HepG2 (cell line): ENCODE results near the gene BCL2A1. TPM values are rescaled to one million over a fixed set of nuclear protein-coding genes. Genes with fewer than 3 reads are reported as not detected.

ENCODE experiments used
- AGO1 ChIP-seq: fragments of 200-400 bp; formaldehyde crosslinking; IDR thresholded peaks from 2 replicates; pipeline ENCODE4 v1.6.1; 2017; ENCODE audit warnings: mild to moderate bottlenecking, low read depth, low read length, moderate library complexity; ENCODE audit not compliant: poor library complexity, severe bottlenecking
- ATF3 ChIP-seq: sonication (generic); formaldehyde crosslinking; IDR thresholded peaks from 2 replicates; pipeline ENCODE4 v1.4.0; 2020; ENCODE audit warnings: missing genetic modification reagents
- ATF7-NPFF ChIP-seq: sonication (generic); formaldehyde crosslinking; IDR thresholded peaks from 2 replicates; pipeline ENCODE4 v1.8.1; 2023; ENCODE audit warnings: mild to moderate bottlenecking, low read depth, missing genetic modification reagents, moderate library complexity
- GLI4 ChIP-seq: sonication (generic); formaldehyde crosslinking; IDR thresholded peaks from 2 replicates; pipeline ENCODE4 v1.5.1; 2020; ENCODE audit warnings: missing genetic modification reagents, mild to moderate bottlenecking, moderate library complexity, borderline replicate concordance
- JUN ChIP-seq: sonication (generic); formaldehyde crosslinking; IDR thresholded peaks from 2 replicates; pipeline ENCODE4 v1.4.0; 2020; ENCODE audit warnings: mild to moderate bottlenecking, missing genetic modification reagents
- KDM5B ChIP-seq: sonication (generic); formaldehyde crosslinking; IDR thresholded peaks from 2 replicates; pipeline ENCODE4 v1.4.0; 2020; ENCODE audit warnings: missing genetic modification reagents, mild to moderate bottlenecking, borderline replicate concordance
- MAZ ChIP-seq, 2 experiments: sonication (generic) in 1 of 2; formaldehyde crosslinking in 1 of 2; IDR thresholded peaks; 2 replicates each; pipeline versions ENCODE4 v1.5.0 to v1.6.1; 2012 to 2020; ENCODE audit warnings: low read depth in 2 of 2, mild to moderate bottlenecking in 2 of 2, borderline replicate concordance in 1 of 2, improper control_type of control experiment in 1 of 2, low read length in 1 of 2, missing genetic modification reagents in 1 of 2, moderate library complexity in 1 of 2
- NFRKB ChIP-seq: fragments of 450-650 bp; IDR thresholded peaks from 2 replicates; pipeline ENCODE4 v1.6.1; 2017
- TBX2 ChIP-seq: sonication (generic); formaldehyde crosslinking; IDR thresholded peaks from 2 replicates; pipeline ENCODE4 v1.5.0; 2020; ENCODE audit warnings: missing genetic modification reagents, mild to moderate bottlenecking, borderline replicate concordance
- TSC22D2 ChIP-seq: sonication (generic); formaldehyde crosslinking; IDR thresholded peaks from 2 replicates; pipeline ENCODE4 v1.5.1; 2020; ENCODE audit warnings: missing genetic modification reagents, mild to moderate bottlenecking, borderline replicate concordance
- ZHX2 ChIP-seq, 2 experiments: sonication (generic) in 1 of 2; formaldehyde crosslinking in 1 of 2; IDR thresholded peaks; 2 replicates each; pipeline versions ENCODE4 v1.6.1 to v1.9.0; 2014 to 2022; ENCODE audit warnings: antibody characterized with exemption in 1 of 2, borderline replicate concordance in 1 of 2, inconsistent platforms in 1 of 2, low read depth in 1 of 2, missing genetic modification reagents in 1 of 2
- ZNF136 ChIP-seq: sonication (generic); formaldehyde crosslinking; IDR thresholded peaks from 2 replicates; pipeline ENCODE4 v1.8.1; 2022; ENCODE audit warnings: low read depth, mild to moderate bottlenecking, moderate library complexity, missing genetic modification reagents
- ZNF674 ChIP-seq: sonication (generic); formaldehyde crosslinking; IDR thresholded peaks from 2 replicates; pipeline ENCODE4 v1.5.0; 2020; ENCODE audit warnings: low read depth, mild to moderate bottlenecking, missing genetic modification reagents
- ZNF691 ChIP-seq: sonication (generic); formaldehyde crosslinking; IDR thresholded peaks from 2 replicates; pipeline ENCODE4 v1.4.0; 2020; ENCODE audit warnings: missing genetic modification reagents, low read depth, mild to moderate bottlenecking, borderline replicate concordance
- ZNF713 ChIP-seq: sonication (generic); formaldehyde crosslinking; IDR thresholded peaks from 2 replicates; pipeline ENCODE4 v1.4.0; 2020; ENCODE audit warnings: mild to moderate bottlenecking, missing genetic modification reagents
- ZNF75D ChIP-seq: sonication (generic); formaldehyde crosslinking; IDR thresholded peaks from 2 replicates; pipeline ENCODE4 v1.8.1; 2023; ENCODE audit warnings: missing genetic modification reagents, mild to moderate bottlenecking, borderline replicate concordance
- ZNF839 ChIP-seq: sonication (generic); formaldehyde crosslinking; IDR thresholded peaks from 2 replicates; pipeline ENCODE4 v1.4.0; 2020; ENCODE audit warnings: missing genetic modification reagents, mild to moderate bottlenecking, borderline replicate concordance
- ZSCAN22 ChIP-seq: sonication (generic); formaldehyde crosslinking; IDR thresholded peaks from 2 replicates; pipeline ENCODE4 v1.4.0; 2020; ENCODE audit warnings: mild to moderate bottlenecking, missing genetic modification reagents
- polyA plus RNA-seq, 8 experiments: library from polyadenylated mRNA; depleted of rRNA in 3 of 8; stranded (reverse) in 7 of 8; unstranded in 1 of 8; fragments of >200 nt; fragmentation: Illumina TruSeq in 4 of 8; extraction: Trizol in 4 of 8; gene quantifications; 2 replicates each; pipeline versions ENCODE4 v1.2.1 to v1.2.3, GENCODE V29; 2011 to 2016; ENCODE audit warnings: low read depth in 4 of 8, missing spikeins in 1 of 8, mixed read lengths in 1 of 8; ENCODE audit not compliant: insufficient read depth in 1 of 8
- total RNA-seq, 5 experiments: library from RNA; depleted of rRNA; stranded (reverse); fragments of >200 nt; fragmentation: Illumina TruSeq; extraction: Trizol; gene quantifications; 2 replicates each; pipeline ENCODE4 v1.2.3, GENCODE V29; 2016; ENCODE audit warnings: low read depth in 1 of 5

BCL2A1 gene
- total and polyA plus RNA-seq, 2 of the 13 experiments (the other 11 are each of a cell fraction or from before 2014, with no cell fraction given) = 0.08 to 0.31 TPM

- TF ChIP-seq ZHX2 (IDR thresholded peaks at IDR 0.05; ENCODE audit: low read depth) (no peak), ZHX2 (CRISPR knock-in tag; IDR thresholded peaks at IDR 0.05; ENCODE audit: borderline replicate concordance) (no peak), ZNF674 (CRISPR knock-in tag) (no peak), AGO1 (no peak), ATF7-NPFF (CRISPR knock-in tag) (no peak), ZSCAN22 (no peak), NFRKB (no peak), ZNF713 (CRISPR knock-in tag) (no peak), ATF3 (no peak), JUN (CRISPR knock-in tag) (no peak; the same call in 1 of the 2 replicates), GLI4 (CRISPR knock-in tag) (no peak), ZNF136 (no peak), MAZ (IDR thresholded peaks at IDR 0.05; ENCODE audit: borderline replicate concordance, low read depth, low read length) (0 out of 2 replicates have a peak, but pooled peaks have one; percentile 26), MAZ (CRISPR knock-in tag; IDR thresholded peaks at IDR 0.05; ENCODE audit: low read depth) (no peak), KDM5B (CRISPR knock-in tag) (no peak), ZNF839 (CRISPR knock-in tag) (no peak), ZNF75D (CRISPR knock-in tag) (no peak), ZNF691 (CRISPR knock-in tag) (no peak), TSC22D2 (CRISPR knock-in tag) (no peak), TBX2 (CRISPR knock-in tag) (peak; percentile 67; the same call in 1 of the 2 replicates)
Measured at GRCh38 chr15:79978655-79979514, 7.9 kb upstream of the BCL2A1 start (continued).
